HFF-Myc (cell line): ENCODE results near the gene GAS7.
A peak's percentile ranks its signal among the peaks of the same experiment; 100 is the strongest.

Source experiments
- DNase-seq: peaks from one replicate; pipeline ENCODE4 v3.0.0-alpha.2; 2011; ENCODE audit warnings: low read depth; ENCODE audit errors: extremely low read depth
- H3K4me3 ChIP-seq: replicated peaks from 2 replicates; pipeline ENCODE4 v1.5.1; 2011; ENCODE audit warnings: low read depth, mild to moderate bottlenecking, control low read depth, low read length
- TF ChIP-seq, protein P1 (sequence below): IDR thresholded peaks from 2 replicates; pipeline ENCODE4 v1.5.1; 2012; ENCODE audit warnings: mild to moderate bottlenecking, low read depth, low read length, control low read depth; ENCODE audit errors: missing control alignments

Gene GAS7

GRCh38 chr17:9973669-9974447 lies 224.5 kb downstream of the GAS7 start:
- DNase-seq = no peak
- TF ChIP-seq, protein P1, sequence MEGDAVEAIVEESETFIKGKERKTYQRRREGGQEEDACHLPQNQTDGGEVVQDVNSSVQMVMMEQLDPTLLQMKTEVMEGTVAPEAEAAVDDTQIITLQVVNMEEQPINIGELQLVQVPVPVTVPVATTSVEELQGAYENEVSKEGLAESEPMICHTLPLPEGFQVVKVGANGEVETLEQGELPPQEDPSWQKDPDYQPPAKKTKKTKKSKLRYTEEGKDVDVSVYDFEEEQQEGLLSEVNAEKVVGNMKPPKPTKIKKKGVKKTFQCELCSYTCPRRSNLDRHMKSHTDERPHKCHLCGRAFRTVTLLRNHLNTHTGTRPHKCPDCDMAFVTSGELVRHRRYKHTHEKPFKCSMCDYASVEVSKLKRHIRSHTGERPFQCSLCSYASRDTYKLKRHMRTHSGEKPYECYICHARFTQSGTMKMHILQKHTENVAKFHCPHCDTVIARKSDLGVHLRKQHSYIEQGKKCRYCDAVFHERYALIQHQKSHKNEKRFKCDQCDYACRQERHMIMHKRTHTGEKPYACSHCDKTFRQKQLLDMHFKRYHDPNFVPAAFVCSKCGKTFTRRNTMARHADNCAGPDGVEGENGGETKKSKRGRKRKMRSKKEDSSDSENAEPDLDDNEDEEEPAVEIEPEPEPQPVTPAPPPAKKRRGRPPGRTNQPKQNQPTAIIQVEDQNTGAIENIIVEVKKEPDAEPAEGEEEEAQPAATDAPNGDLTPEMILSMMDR = no peak
- no peak overlapping the region for H3K4me3 ChIP-seq

DNA sequence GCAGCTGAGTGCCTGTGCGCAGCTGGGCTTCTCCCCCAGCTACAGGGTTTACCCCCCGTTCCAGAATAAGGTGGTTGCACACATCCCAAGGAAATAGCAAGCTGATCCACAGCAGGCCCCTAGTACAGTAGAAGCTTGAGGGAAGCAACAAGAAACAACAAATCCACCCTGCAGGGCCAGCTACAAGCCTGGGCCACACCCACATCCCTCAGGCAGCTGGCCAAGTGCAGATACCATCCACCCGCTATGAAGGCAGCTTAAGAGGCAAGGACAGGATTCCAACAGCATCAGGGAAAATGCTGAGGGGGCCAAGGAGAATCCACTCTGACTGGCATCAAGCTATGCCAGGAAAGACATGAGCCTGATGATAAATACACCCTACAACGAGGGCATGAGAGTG lies 226.4 kb downstream of the GAS7 start:
- DNase-seq = peak; percentile 45
- H3K4me3 ChIP-seq = no peak overlapping the region
- TF ChIP-seq, protein P1 = no peak

DNA sequence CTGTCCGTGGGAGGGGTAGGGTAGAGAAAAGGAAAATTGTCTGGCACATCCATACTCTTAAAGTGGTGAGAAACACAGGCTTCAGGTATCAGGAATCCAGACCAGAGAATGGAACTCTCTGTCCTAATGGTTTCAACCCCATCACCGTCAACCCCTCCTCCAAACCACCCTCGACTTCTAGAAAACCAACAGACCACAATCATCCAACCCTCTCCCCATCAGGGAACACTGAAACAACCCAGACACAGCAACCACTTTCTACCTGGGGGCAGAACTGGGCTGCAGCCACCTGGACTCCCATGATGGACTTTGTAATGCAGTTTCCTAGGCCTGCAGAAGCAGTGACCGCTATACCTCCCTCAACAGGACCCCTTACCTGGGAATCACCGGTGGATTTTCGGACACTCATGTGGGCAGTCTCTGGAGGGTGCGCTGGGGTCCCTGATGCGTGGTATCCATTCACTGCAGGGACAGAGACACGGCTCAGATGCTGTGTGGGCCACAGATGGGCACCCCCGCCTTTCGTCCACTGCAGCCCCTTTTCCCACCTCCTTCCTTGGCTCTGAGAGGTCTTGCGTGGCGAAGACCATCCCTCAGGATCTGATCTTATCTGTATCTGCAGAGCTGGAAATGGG lies 229.0 kb downstream of the GAS7 start:
- no peak for DNase-seq
- TF ChIP-seq, protein P1 = no peak
- no peak overlapping the region for H3K4me3 ChIP-seq

DNA sequence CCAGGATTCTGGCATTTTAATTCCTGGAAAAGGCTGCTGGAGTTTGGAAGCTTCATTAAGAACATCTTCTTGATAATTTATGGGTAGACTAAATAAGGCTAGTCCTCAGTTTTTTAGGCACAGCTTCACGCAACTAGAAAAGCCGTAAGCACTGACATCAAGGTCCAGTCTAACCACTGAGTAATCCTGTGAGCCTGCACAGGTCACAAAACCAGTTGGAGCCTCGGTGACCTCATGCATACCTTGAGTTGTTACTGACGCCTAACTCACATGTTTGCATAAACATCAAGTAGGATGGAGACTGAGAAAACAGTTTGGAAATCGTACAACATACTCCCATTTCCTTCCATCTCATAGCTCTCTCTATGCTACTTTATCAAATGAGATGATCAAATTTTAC lies 229.5 kb downstream of the GAS7 start:
- DNase-seq = no peak
- TF ChIP-seq, protein P1 = no peak
- no peak overlapping the region for H3K4me3 ChIP-seq

DNA sequence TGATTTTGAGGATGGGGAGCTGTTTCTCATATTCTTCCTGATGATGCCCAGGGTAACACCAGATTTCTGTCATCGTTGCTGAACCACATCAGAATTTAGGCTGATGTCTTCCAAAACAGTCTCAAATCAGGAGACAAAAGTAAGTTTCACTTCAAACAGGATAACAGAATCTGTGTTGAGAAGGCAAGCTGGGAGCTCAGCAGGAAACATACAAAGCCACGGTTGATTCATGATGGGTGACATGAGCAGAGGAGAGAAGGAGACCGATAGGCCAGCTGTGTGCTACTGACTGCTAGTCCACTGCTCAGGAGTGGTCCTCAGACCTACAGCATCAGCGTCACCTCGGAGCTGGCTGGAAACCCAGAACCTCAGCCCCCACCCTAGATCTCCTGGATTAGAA lies 230.4 kb downstream of the GAS7 start:
- TF ChIP-seq, protein P1 = no peak
- DNase-seq = no peak
- H3K4me3 ChIP-seq = no peak overlapping the region

- no peak overlapping the region for H3K4me3 ChIP-seq
- DNase-seq = no peak
- TF ChIP-seq, protein P1 = peak; percentile 87
These were observed 238.9 kb downstream of the GAS7 start for GRCh38 chr17:9959377-9959981.
